BE2C (cell line): Measurements from ENCODE around the gene DCX.

Source experiments
- DNase-seq: peaks from one replicate; pipeline ENCODE4 v3.0.0-alpha.2; 2020
- H3K27me3 ChIP-seq: fragments of 250-450 bp; sonication (Bioruptor Pico); 2 replicates; pipeline ENCODE4 v1.5.1; 2020; ENCODE audit warnings: mild to moderate bottlenecking
- H3K36me3 ChIP-seq: fragments of 250-450 bp; sonication (Bioruptor Pico); 2 replicates; pipeline ENCODE4 v1.5.1; 2020; ENCODE audit warnings: mild to moderate bottlenecking
- H3K4me1 ChIP-seq: fragments of 250-450 bp; sonication (Bioruptor Pico); 2 replicates; pipeline ENCODE4 v1.5.1; 2020
- H3K4me3 ChIP-seq: 2 replicates; pipeline ENCODE4 v1.5.1; 2011; ENCODE audit warnings: low read depth, low read length
- H3K9me3 ChIP-seq: fragments of 250-450 bp; sonication (Bioruptor Pico); 2 replicates; pipeline ENCODE4 v1.5.1; 2020
- CTCF ChIP-seq: IDR thresholded peaks from 2 replicates; pipeline ENCODE4 v1.5.1; 2012; ENCODE audit warnings: mild to moderate bottlenecking, low read depth, low read length

The DCX gene

GRCh38 chrX:111407948-111408347 is 4.0 kb downstream of the DCX start:
- Histone ChIP-seq H3K9me3 (no peaks in the 10 kb centered on the region), H3K4me3 (no peak overlapping the region), H3K4me1 (no peaks in the 10 kb centered on the region), H3K36me3 (no peaks in the 10 kb centered on the region), H3K27me3 (no peaks in the 10 kb centered on the region)
- DNase-seq = no peak
- no peak for TF ChIP-seq CTCF

- TF ChIP-seq CTCF = no peak
- Histone ChIP-seq H3K27me3 (no peaks in the 10 kb centered on the region), H3K36me3 (no peaks in the 10 kb centered on the region), H3K4me3 (no peak overlapping the region), H3K9me3 (no peaks in the 10 kb centered on the region), H3K4me1 (no peaks in the 10 kb centered on the region)
- no peak for DNase-seq
Observed at GRCh38 chrX:111402344-111402743, 9.6 kb downstream of the DCX start.

- H3K9me3 ChIP-seq = no peaks in the 10 kb centered on the region
- H3K4me3 ChIP-seq = no peak overlapping the region
- H3K36me3 ChIP-seq = no peaks in the 10 kb centered on the region
- no peaks in the 10 kb centered on the region for H3K27me3 ChIP-seq
- H3K4me1 ChIP-seq = no peaks in the 10 kb centered on the region
- no peak for TF ChIP-seq CTCF
- no peak for DNase-seq
Observed at GRCh38 chrX:111395149-111395548, 16.8 kb downstream of the DCX start.

GRCh38 chrX:111394569-111394968 is 17.4 kb downstream of the DCX start:
- TF ChIP-seq CTCF = no peak
- Histone ChIP-seq H3K27me3 (no peaks in the 10 kb centered on the region), H3K4me1 (no peaks in the 10 kb centered on the region), H3K36me3 (no peaks in the 10 kb centered on the region), H3K9me3 (no peaks in the 10 kb centered on the region), H3K4me3 (no peak overlapping the region)
- no peak for DNase-seq

GRCh38 chrX:111387470-111388070 is 24.4 kb downstream of the DCX start:
- Histone ChIP-seq H3K9me3 (no peaks in the 10 kb centered on the region), H3K27me3 (no peaks in the 10 kb centered on the region), H3K4me3 (no peak overlapping the region), H3K4me1 (no peaks in the 10 kb centered on the region; the same call in 1 of the 2 replicates), H3K36me3 (no peaks in the 10 kb centered on the region)
- DNase-seq = no peak
- TF ChIP-seq CTCF = no peak

GRCh38 chrX:111386615-111387233 is 25.3 kb downstream of the DCX start:
- no peak overlapping the region for H3K4me3 ChIP-seq
- no peak for DNase-seq
- no peak for TF ChIP-seq CTCF
- H3K36me3 ChIP-seq = no peaks in the 10 kb centered on the region
- H3K9me3 ChIP-seq = no peaks in the 10 kb centered on the region
- H3K27me3 ChIP-seq = no peaks in the 10 kb centered on the region
- no peaks in the 10 kb centered on the region; the same call in 1 of the 2 replicates for H3K4me1 ChIP-seq
